Nephron progenitor cell (in vitro differentiated cells): ENCODE results near the gene UBASH3B.

ENCODE experiments used
- DNase-seq: peaks from one replicate; pipeline ENCODE4 v3.0.0; 2021
- H3K27ac Mint-ChIP-seq: 2 replicates; pipeline ENCODE4 v1.8.0; 2021; ENCODE audit warnings: mild to moderate bottlenecking, moderate library complexity, mixed read lengths
- H3K27me3 Mint-ChIP-seq: 2 replicates; pipeline ENCODE4 v1.8.0; 2021; ENCODE audit warnings: mild to moderate bottlenecking, low read depth, mixed read lengths; ENCODE audit not compliant: poor library complexity
- H3K36me3 Mint-ChIP-seq: 2 replicates; pipeline ENCODE4 v1.8.0; 2021; ENCODE audit warnings: low read depth, mixed read lengths
- H3K4me1 Mint-ChIP-seq: 2 replicates; pipeline ENCODE4 v1.8.0; 2021; ENCODE audit warnings: mixed read lengths
- H3K4me3 Mint-ChIP-seq: 2 replicates; pipeline ENCODE4 v1.8.0; 2021; ENCODE audit warnings: mild to moderate bottlenecking, moderate library complexity, mixed read lengths
- H3K9me3 Mint-ChIP-seq: 2 replicates; pipeline ENCODE4 v1.8.0; 2021; ENCODE audit warnings: mild to moderate bottlenecking, moderate library complexity, mixed read lengths
- TF ChIP-seq, protein P1 (sequence below): fragments of 200-600 bp; sonication (generic); IDR thresholded peaks from 2 replicates; pipeline ENCODE4 v1.5.0; 2021; ENCODE audit warnings: antibody characterized with exemption

UBASH3B gene

DNA sequence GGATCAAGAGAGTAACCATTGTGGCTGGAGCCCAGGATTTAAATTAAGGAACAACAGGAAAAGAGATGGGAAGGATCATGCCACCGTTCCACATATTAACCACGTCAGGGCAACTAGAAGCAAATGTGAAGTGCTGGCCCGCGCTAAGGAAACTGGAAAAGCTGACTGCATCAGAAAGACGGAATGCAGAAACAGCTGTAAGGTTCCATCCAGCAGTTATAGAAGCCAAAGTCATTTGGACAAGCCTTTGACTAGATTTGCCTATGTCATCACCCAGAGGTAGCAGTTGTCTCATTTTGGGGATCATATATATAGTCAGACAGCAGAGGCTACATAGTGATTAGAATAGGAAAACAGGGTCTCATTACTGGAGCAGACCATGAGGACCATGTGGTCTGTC is 139.8 kb downstream of the UBASH3B start:
- Mint-ChIP-seq H3K27ac (peak overlapping the region; percentile 17), H3K4me3 (no peak overlapping the region), H3K9me3 (no peaks in the 10 kb centered on the region), H3K36me3 (peaks cover 24% of the 10 kb centered on the region), H3K4me1 (peaks cover 9% of the 10 kb centered on the region), H3K27me3 (no peaks in the 10 kb centered on the region)
- TF ChIP-seq, protein P1, sequence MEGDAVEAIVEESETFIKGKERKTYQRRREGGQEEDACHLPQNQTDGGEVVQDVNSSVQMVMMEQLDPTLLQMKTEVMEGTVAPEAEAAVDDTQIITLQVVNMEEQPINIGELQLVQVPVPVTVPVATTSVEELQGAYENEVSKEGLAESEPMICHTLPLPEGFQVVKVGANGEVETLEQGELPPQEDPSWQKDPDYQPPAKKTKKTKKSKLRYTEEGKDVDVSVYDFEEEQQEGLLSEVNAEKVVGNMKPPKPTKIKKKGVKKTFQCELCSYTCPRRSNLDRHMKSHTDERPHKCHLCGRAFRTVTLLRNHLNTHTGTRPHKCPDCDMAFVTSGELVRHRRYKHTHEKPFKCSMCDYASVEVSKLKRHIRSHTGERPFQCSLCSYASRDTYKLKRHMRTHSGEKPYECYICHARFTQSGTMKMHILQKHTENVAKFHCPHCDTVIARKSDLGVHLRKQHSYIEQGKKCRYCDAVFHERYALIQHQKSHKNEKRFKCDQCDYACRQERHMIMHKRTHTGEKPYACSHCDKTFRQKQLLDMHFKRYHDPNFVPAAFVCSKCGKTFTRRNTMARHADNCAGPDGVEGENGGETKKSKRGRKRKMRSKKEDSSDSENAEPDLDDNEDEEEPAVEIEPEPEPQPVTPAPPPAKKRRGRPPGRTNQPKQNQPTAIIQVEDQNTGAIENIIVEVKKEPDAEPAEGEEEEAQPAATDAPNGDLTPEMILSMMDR: no peak
- DNase-seq: no peak

DNA sequence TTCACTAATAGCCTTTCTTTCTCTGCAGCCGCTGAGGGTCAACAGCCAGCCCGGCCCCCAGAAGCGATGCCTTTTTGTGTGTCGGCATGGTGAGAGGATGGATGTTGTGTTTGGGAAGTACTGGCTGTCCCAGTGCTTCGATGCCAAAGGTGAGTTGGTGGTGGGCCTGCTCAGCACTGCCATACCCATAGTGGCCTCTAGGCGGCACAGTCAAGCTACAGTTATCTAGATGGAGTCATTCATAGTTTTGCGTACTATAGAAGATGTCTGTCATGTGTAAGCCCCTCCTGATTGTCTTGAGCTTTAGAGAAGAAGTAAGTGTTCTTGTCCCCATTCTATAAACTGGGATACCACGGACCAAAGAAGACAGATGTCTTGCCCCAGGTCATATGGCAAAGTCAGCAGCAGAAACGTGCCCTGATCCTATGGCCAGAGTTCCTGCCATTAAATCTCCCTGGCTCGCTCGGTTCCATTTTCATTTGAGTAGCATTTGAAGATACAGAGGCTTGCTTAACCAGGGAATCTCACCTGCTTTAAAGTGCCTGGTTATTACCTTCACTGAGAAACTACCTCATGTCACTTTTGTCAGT is 140.7 kb downstream of the UBASH3B start:
- H3K27ac Mint-ChIP-seq: no peak overlapping the region
- H3K9me3 Mint-ChIP-seq: no peaks in the 10 kb centered on the region
- peak; percentile 62 for DNase-seq
- TF ChIP-seq, protein P1: peak; percentile 80
- H3K36me3 Mint-ChIP-seq: peaks cover 24% of the 10 kb centered on the region
- no peaks in the 10 kb centered on the region for H3K27me3 Mint-ChIP-seq
- H3K4me3 Mint-ChIP-seq: no peak overlapping the region
- peaks cover 9% of the 10 kb centered on the region for H3K4me1 Mint-ChIP-seq

DNA sequence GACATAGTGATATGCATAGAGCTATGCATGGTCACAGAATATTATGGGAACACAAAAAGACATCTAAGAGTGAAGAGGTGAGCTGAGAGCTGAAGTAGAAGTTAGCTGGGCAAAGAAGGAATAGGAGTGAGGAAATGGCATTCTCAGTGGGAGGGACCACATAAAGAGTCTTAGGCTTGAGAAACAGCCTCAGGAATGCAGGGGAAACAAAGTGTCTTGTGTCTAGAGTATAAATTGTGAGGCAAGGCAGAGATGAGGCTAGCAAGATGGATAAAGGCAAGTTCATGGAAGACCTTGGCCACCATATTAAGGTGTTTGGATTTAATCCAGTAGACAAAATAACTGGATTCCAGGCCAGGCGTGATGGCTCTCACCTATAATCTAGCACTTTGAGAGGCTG is 142.1 kb downstream of the UBASH3B start:
- DNase-seq: no peak
- Mint-ChIP-seq H3K9me3 (no peaks in the 10 kb centered on the region), H3K4me1 (peaks cover 2% of the 10 kb centered on the region), H3K27me3 (no peaks in the 10 kb centered on the region), H3K36me3 (peaks cover 24% of the 10 kb centered on the region), H3K27ac (no peak overlapping the region), H3K4me3 (no peak overlapping the region)
- TF ChIP-seq, protein P1: no peak

DNA sequence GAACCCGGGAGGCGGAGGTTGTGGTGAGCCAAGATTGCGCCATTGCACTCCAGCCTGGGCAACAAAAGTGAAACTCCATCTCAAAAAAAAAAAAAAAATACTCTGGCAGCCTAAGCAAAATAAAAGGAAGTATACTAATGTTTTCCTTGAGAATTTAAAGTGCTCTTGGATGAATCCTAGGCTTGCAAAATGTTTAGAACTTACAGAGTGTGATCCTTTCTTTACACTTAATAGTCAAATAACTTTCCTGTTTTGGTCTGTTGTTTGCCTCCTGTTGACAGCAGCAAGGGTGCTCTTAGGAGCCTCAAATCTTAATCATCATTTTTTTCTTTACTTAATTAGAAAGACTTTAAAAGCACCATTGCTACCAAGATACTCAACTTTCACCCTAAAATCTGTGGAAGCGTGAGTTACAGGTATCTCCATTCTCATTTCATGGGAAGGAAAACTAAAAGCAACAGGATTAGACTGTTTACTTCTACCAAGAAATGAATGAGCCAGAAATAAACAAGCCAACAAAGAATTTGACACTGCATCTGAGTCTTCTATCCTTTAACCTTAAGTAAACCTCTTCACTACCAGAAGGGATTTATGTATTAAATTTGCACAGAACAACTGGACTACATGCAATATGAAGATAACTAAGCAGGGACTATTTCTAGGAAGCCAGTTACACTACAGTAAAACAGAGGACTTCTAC is 144.0 kb downstream of the UBASH3B start:
- no peak for DNase-seq
- peaks cover 21% of the 10 kb centered on the region for H3K4me1 Mint-ChIP-seq
- no peaks in the 10 kb centered on the region for H3K27me3 Mint-ChIP-seq
- H3K27ac Mint-ChIP-seq: no peak overlapping the region
- peaks cover 24% of the 10 kb centered on the region for H3K36me3 Mint-ChIP-seq
- no peaks in the 10 kb centered on the region for H3K9me3 Mint-ChIP-seq
- H3K4me3 Mint-ChIP-seq: no peak overlapping the region
- TF ChIP-seq, protein P1: no peak

DNA sequence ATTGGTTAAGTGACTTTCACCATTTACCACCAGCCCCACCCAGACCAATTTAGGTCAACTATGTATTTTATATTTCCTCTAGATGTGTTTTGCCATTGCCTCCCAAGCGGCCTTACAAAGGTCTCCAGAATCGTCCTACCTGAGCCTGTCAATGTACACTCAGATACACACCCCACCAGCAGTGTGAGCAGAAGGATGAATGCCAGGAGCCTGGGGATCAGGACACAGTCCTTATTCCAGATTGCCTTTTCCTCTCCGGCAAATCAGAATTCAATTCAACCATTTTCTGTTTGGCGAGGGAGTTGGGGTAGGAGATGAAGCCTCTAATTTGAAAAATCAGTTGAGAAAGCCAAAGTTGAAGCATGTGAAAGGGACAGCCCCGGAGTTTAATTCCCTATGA is 147.4 kb downstream of the UBASH3B start:
- no peak for DNase-seq
- H3K9me3 Mint-ChIP-seq: peaks cover 4% of the 10 kb centered on the region
- TF ChIP-seq, protein P1: no peak
- peaks cover 36% of the 10 kb centered on the region for H3K4me1 Mint-ChIP-seq
- H3K27ac Mint-ChIP-seq: peak overlapping the region; percentile 85
- H3K27me3 Mint-ChIP-seq: no peaks in the 10 kb centered on the region
- H3K4me3 Mint-ChIP-seq: no peak overlapping the region
- peaks cover 20% of the 10 kb centered on the region for H3K36me3 Mint-ChIP-seq

DNA sequence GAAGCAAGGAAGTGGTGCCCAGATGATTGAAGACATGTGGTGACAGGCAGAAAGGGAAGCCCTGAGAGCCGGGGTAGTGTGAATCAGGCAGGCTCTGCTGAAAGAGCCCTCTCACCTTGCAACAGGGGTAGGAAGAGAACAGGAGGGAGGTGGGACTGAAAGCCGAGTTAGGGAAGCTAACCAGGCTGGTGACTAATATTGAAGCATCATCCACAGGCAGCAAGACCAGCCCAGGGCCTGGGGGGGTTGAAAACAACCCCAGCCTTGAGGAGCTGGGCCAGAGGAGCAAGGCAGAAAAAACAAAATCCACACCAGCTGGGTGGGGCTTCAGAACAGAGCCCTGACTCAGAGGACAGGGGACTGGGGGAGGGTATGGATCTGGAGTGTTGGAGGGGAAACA is 147.8 kb downstream of the UBASH3B start:
- H3K9me3 Mint-ChIP-seq: peaks cover 4% of the 10 kb centered on the region
- TF ChIP-seq, protein P1: no peak
- no peak overlapping the region for H3K4me3 Mint-ChIP-seq
- H3K36me3 Mint-ChIP-seq: peaks cover 20% of the 10 kb centered on the region
- DNase-seq: no peak
- peaks cover 40% of the 10 kb centered on the region for H3K4me1 Mint-ChIP-seq
- H3K27ac Mint-ChIP-seq: peak overlapping the region; percentile 85
- no peaks in the 10 kb centered on the region for H3K27me3 Mint-ChIP-seq
